ENCODE results near the gene CDC37.

CDC37 gene

GRCh38 chr19:10352764-10353671, 50.3 kb downstream of the CDC37 start:
- DNase-seq, result no peak

GRCh38 chr19:10346509-10346908, 56.8 kb downstream of the CDC37 start:
- no peak for DNase-seq

GRCh38 chr19:10344780-10345179, 58.6 kb downstream of the CDC37 start:
- no peak for DNase-seq

- DNase-seq, result no peak
Measured at GRCh38 chr19:10343495-10343894, 59.8 kb downstream of the CDC37 start.

Measured in fibroblast of skin of scalp (primary cell).